ENCODE data around the gene MLANA.
"Not testable (repeated sequence)": the region's sequence is repeated elsewhere in the genome, so short reads cannot be mapped to it uniquely, and the experiment has no call there.

MLANA gene

GRCh38 chr9:5870691-5871090, 20.0 kb upstream of the MLANA start:
- DNase-seq: no peak

GRCh38 chr9:5871785-5872184, 18.9 kb upstream of the MLANA start:
- no peak for DNase-seq

DNA sequence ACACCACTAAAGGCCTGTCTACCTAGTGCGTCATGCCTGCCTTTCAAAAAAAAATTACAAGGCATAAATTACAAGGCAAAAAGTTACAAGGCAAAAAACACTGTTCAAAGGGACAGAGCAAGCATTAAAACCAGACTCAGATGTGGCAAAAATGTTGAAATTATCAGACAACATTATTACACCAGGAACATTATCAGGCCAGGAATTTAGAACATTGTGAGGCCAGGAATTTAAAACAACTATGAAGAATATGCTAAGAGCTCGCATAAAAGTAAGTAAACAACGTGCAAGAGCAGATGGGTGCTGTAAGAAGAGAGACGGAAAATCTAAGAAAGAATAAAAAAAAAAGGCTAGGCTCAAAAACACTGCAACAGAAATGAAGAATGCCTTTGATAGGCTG, 18.2 kb upstream of the MLANA start:
- no peak for DNase-seq

DNA sequence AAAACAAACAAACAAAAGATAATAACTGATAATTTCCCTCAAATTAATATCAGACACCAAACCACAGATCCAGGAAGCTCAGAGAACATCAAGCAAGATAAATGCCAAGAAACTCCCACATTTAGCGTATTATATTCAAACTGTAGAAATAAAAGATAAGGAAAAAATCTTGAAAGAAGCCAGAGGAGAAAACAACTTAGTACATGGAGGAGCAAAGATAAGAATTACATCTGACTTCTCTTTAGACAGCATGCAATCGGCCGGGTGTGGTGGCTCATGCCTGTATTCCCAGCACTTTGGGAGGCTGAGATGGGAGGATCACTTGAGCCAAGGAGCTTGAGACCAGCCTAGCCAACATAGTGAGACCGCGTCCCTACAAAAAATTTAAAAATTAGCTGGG, 17.2 kb upstream of the MLANA start:
- no peak for DNase-seq

DNA sequence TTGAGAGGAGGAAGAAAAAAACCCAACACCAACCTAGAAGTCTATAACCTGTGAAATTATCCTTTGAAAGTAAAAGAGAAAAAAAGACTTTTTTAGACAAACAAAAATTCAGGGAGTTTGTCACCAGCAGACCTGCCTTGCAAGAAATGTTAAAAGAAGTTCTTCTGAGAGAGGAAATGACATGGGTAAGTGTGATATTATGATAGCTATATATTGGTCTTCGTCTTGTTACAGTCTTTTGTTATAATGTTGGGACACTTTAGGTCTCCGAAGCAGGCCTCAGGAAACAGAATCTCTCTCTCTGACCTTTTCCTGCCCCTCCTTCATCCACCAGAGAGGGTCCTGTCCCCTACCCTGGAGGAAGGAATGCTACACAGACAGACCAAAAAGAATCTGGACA, 16.6 kb upstream of the MLANA start:
- no peak for DNase-seq

- no peak for DNase-seq
These were observed 14.7 kb upstream of the MLANA start for GRCh38 chr9:5876026-5876425.

DNA sequence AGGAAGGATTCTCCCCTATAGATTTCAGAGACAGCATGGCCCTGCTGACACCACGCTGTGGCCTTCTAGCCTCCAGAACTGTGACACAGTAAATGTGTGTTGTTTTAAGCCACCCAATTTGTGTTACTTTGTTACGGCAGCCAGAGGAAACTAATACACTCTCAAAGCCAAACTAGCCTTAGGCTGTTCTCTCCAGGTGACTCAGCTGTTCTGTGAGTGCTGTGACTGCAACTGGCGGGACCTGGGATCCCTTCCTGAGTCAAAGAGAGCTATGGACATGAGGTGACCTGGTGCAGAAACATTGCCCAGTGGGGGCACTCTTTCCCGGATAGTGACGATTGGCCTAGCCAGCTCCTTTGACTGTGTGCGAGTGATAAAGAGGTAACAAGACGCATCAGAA, 14.0 kb upstream of the MLANA start:
- DNase-seq: no peak

GRCh38 chr9:5879419-5880181, 11.1 kb upstream of the MLANA start:
- DNase-seq: no peak

DNA sequence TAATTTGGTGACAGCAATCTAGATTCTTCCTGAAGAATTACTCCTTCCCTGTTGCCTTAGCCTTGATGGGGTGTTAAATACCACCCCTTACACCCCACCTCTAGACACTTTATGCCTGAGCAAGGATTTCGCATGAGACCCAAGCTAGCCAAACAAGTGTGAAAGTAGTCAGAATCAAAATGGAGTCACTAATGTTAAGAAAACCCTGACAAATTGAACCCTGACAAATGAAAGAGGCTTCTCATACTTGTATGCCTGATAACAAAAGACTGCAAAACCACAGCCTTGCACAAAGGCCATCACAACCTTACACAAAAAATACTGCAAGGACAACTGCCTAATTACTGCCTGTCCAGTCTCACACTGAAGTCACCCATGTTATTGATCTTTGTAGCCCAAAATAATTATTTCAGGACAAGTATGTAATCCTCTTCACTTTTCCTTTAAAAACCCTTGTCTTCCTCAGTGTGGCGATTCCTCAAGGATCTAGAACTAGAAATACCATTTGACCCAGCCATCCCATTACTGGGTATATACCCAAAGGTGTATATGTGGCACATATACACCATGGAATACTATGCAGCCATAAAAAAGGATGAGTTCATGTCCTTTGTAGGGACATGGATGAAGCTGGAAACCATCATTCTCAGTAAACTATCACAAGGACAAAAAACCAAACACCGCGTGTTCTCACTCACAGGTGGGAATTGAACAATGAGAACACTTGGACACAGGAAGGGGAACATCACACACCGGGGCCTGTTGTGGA, 8.3 kb upstream of the MLANA start:
- DNase-seq: not testable (repeated sequence)

- no peak for DNase-seq
These were observed 6.5 kb upstream of the MLANA start for GRCh38 chr9:5884191-5884590.

DNA sequence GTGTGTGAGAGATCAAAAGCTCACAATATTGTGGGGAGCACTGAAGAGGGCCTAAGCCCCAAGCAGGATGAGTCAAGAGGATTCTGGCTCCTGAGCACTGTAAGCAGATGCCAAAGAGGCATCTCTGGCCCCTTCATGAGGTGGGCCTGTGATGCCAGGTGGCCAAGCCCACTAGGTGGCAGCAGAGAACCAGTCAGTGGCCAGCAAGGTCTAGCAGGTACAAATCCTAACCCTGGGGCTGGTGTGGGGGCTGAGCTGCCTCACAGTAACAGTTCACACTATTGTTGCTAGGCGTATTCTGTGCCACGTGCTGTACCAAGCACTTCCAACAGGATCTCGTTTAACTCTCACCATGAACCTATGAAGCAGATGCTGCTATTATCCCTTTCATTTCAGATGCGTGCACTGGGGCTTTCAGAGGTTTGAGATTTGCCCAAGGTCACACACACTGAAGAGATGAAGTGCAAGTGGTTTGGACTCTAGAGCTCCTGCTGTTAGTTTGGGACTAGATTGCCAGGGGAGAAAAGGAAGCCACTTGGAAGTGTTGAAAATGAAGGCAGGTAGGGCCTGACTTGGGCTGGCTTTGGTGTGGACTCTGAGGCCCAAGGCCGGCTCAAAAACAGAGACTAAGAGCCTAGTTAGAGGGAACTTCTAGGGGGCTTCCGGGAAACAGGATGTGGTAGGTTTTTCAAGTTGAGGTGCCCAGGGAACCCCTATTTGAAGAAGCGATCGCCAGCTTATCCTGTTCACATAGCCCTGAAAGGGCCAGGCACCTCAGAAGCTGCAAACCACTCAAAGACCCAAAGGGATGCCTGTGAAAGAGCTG, 4.4 kb upstream of the MLANA start:
- DNase-seq: peak; percentile 77

DNA sequence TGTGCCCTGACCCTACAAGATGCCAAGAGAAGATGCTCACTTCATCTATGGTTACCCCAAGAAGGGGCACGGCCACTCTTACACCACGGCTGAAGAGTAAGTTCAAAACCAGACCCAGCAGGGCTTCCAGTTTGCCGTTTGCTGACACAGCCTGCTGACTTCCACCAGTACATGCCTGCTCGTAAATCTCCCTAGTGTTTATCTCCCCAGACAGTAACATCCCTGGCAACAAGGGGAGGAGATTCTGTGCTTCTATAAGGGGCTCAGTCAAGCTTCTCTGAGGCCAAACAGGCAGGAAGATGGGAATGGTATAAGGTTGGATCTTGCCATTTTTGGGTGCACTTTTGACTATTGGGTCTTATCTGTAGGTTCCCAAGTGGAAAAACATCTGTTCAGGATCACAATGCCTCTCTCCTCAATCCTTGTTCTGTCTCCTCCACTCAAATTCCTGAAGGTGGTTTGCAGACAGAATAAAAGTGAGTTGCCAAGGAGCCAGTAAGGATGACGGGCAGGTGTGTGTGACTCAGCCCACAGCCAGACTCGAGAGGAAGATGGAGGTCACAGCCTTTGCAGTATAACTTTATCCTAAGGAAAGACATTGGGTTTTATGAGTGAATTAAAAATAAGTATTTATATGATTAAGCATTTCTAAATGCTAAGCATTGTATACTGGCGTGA, 1.9 kb downstream of the MLANA start:
- DNase-seq: no peak

GRCh38 chr9:5893134-5893505, 2.4 kb downstream of the MLANA start:
- DNase-seq: no peak

- no peak for DNase-seq
These were observed 3.0 kb downstream of the MLANA start for GRCh38 chr9:5893591-5894236.

GRCh38 chr9:5894237-5894959, 3.7 kb downstream of the MLANA start:
- no peak for DNase-seq

DNA sequence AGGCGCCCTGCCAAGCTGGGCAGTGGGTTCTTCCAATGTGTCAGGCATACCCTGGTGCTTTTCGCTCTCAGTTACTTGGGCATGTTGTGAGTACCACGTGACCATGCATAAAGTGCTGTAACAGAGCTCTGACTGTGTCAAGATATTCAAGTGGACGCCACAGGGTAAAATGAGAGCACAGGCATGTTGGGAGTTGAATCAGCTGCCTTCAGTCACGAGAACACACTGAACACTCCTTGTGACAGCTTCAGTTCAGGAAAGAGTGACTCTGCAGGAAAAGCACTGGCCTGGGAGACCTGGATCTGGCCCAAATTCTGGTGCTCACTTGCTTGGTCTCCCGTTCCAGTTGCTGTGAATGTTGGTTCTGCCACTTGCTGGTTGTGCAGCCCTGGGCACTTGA, 5.1 kb downstream of the MLANA start:
- no peak for DNase-seq

DNA sequence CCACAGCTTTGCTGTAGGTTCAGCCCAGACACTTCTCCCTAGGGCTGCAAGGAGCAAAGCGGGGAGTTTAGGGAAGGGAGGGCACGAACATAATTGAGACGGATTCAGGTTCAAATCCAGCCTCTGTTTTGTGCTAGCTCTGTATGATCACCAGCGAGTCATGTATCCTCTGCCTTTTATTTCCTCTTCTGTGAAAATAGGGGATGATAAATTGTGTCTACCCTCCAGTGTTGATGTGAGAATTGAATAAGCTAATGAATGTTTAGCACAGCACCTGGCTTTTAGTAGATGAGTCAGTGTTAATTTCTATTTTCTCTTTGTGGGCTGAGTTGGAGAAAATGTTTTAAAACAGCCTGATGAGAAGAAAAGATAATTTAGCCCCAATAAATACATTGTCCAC, 6.2 kb downstream of the MLANA start:
- no peak for DNase-seq

DNA sequence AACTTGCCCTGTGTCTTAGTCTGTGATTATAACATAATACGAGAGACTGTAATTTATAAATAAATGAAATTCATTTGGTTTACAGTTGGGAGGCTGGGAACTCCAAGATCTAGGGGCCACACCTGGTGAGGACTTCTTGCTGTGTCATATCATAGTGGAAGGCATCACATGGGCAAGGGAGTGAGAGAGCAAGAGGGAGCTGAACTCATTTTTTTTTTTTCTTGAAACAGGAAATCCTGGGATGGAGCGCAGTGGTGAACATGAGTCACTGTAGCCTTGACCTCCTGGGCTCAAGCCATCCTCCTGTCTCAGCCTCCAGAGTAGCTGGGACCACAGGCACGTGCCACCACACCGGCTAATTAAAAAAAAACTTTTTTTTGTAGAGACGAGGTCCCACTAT, 7.2 kb downstream of the MLANA start:
- no peak for DNase-seq

DNA sequence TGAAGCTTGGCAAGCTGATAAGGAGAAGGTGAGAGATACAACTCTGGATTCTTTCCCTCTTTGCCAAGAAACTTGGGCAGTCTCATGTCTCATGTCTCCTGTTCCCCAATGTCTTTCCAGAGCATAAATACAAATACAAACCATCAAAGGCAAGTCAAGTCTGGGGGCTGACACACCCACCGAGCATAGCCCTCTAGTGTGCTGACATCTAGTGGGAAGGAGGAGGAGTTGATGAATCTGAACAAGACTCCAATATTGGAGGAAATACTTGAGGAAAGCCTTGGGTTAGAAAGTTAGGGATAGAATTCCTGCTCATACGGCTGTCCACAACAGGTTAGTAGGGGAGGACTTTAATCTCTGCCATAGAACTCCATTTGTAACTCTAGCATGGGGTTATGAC, 8.6 kb downstream of the MLANA start:
- DNase-seq: no peak

- no peak for DNase-seq
These were observed 9.9 kb downstream of the MLANA start for GRCh38 chr9:5900622-5901021.

GRCh38 chr9:5902377-5902776, 11.7 kb downstream of the MLANA start:
- no peak for DNase-seq

DNA sequence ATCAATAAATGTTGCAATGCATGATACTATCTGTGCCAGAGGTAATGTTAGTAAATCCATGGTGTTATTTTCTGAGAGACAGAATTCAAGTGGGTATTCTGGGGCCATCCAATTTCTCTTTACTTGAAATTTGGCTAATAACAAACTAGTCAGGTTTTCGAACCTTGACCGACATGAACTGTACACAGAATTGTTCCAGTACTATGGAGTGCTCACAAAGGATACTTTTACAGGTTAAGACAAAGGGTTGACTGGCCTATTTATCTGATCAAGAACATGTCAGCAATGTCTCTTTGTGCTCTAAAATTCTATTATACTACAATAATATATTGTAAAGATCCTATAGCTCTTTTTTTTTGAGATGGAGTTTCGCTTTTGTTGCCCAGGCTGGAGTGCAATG, 18.2 kb downstream of the MLANA start:
- DNase-seq: no peak
